B cell (primary cell): ENCODE results near the gene KLK6. TPM values are rescaled to one million over a fixed set of nuclear protein-coding genes. Genes with fewer than 3 reads are reported as not detected.

ENCODE experiments used
- ATAC-seq: fragments of 200-7000 bp; cut with Tn5 transposase; one replicate; pipeline ENCODE4 v1.10.0; 2021; ENCODE audit warnings: low read depth, mild to moderate bottlenecking, moderate number of reproducible peaks, moderate library complexity
- CTCF ChIA-PET: fragments of 350-600 bp; sonication (Branson Sonifier 250); formaldehyde crosslinking; loops from one replicate; lab custom pipeline; 2021; ENCODE audit warnings: antibody characterized with exemption, inconsistent platforms; lab: Charles Lee
- POLR2A ChIA-PET: fragments of 350-600 bp; sonication (Branson Sonifier 250); formaldehyde crosslinking; loops from one replicate; lab custom pipeline; 2021; ENCODE audit warnings: antibody characterized with exemption; lab: Charles Lee
- DNase-seq: peaks from one replicate; pipeline ENCODE4 v3.0.0; 2013
- H2AFZ ChIP-seq: 2 replicates; pipeline ENCODE4 v1.6.1; 2012; ENCODE audit warnings: mild to moderate bottlenecking, low read depth, low read length; ENCODE audit not compliant: insufficient read depth, poor library complexity, severe bottlenecking
- H3K27ac ChIP-seq, 2 donors: 1 replicate in 1 of 2; 2 replicates in 1 of 2; pipeline ENCODE4 v1.5.1; 2012 to 2013; ENCODE audit warnings: low read length in 2 of 2, mild to moderate bottlenecking in 2 of 2, moderate library complexity in 1 of 2
- H3K27me3 ChIP-seq, 4 experiments: fragments of 200-600 bp in 1 of 4; sonication (generic) in 1 of 4; replicated peaks in 1 of 4; 1 replicate in 2 of 4; 2 replicates in 2 of 4; pipeline versions ENCODE4 v1.6.1 to v1.7.0; 2013 to 2016; ENCODE audit warnings: low read length in 3 of 4, mild to moderate bottlenecking in 2 of 4, mixed read lengths in 1 of 4, moderate library complexity in 1 of 4; ENCODE audit not compliant: insufficient read depth in 4 of 4, control insufficient read depth in 3 of 4; ENCODE audit errors: control extremely low read depth in 1 of 4
- H3K36me3 ChIP-seq, 2 experiments: replicated peaks in 1 of 2; 1 replicate in 1 of 2; 2 replicates in 1 of 2; pipeline versions ENCODE4 v1.6.1 to v1.7.1; 2013; ENCODE audit warnings: low read length in 1 of 2; ENCODE audit not compliant: insufficient read depth in 2 of 2, control insufficient read depth in 1 of 2; ENCODE audit errors: control extremely low read depth in 1 of 2, extremely low read depth in 1 of 2
- H3K4me1 ChIP-seq, 2 donors: fragments of 200-600 bp in 1 of 2; sonication (generic) in 1 of 2; 1 replicate in 1 of 2; 2 replicates in 1 of 2; pipeline versions ENCODE4 v1.5.1 to v1.6.1; 2013 to 2017; ENCODE audit warnings: low read length in 2 of 2; ENCODE audit not compliant: control insufficient read depth in 2 of 2, insufficient read depth in 2 of 2
- H3K4me2 ChIP-seq: replicated peaks from 2 replicates; pipeline ENCODE3; 2012; ENCODE audit warnings: mild to moderate bottlenecking, low read depth, low read length; ENCODE audit not compliant: poor library complexity, severe bottlenecking
- H3K4me3 ChIP-seq, 5 experiments: fragments of 200-600 bp in 1 of 5; sonication (generic) in 1 of 5; 1 replicate in 3 of 5; 2 replicates in 2 of 5; pipeline versions ENCODE4 v1.5.1 to v1.7.0; 2011 to 2016; ENCODE audit warnings: low read length in 4 of 5, mild to moderate bottlenecking in 4 of 5, low read depth in 2 of 5, control low read depth in 1 of 5, moderate library complexity in 1 of 5; ENCODE audit not compliant: insufficient read depth in 1 of 5; ENCODE audit errors: control extremely low read depth in 1 of 5, extremely low read depth in 1 of 5
- H3K79me2 ChIP-seq: fragments of 200-600 bp; sonication (generic); one replicate; pipeline ENCODE4 v1.6.0; 2016; ENCODE audit warnings: low read length; ENCODE audit not compliant: control insufficient read depth, insufficient read depth
- H3K9ac ChIP-seq: fragments of 200-600 bp; sonication (generic); 2 replicates; pipeline ENCODE4 v1.6.1; 2017; ENCODE audit warnings: mild to moderate bottlenecking, low read length, moderate library complexity
- H3K9me3 ChIP-seq, 3 donors: one replicate each; pipeline versions ENCODE4 v1.6.1 to v1.7.1; 2013; ENCODE audit warnings: low read length in 2 of 3; ENCODE audit not compliant: control insufficient read depth in 2 of 3, insufficient read depth in 1 of 3; ENCODE audit errors: control extremely low read depth in 1 of 3
- H4K20me1 ChIP-seq: 2 replicates; pipeline ENCODE4 v1.6.0; 2012; ENCODE audit warnings: mild to moderate bottlenecking, low read length; ENCODE audit not compliant: insufficient read depth, control insufficient read depth, poor library complexity, severe bottlenecking
- H3K27ac Mint-ChIP-seq: one replicate; pipeline ENCODE4 v1.8.0; 2021; ENCODE audit warnings: mixed read lengths
- H3K27me3 Mint-ChIP-seq: one replicate; pipeline ENCODE4 v1.8.0; 2021; ENCODE audit warnings: mixed read lengths
- H3K4me1 Mint-ChIP-seq: one replicate; pipeline ENCODE4 v1.8.0; 2021; ENCODE audit warnings: mixed read lengths
- H3K4me3 Mint-ChIP-seq: one replicate; pipeline ENCODE4 v1.8.0; 2021; ENCODE audit warnings: mixed read lengths
- H3K9me3 Mint-ChIP-seq: one replicate; pipeline ENCODE4 v1.8.0; 2022; ENCODE audit warnings: mixed read lengths; ENCODE audit not compliant: insufficient read depth
- EZH2 ChIP-seq: IDR thresholded peaks from 2 replicates; pipeline ENCODE4 v1.6.1; 2012; ENCODE audit warnings: borderline replicate concordance, low read depth, mild to moderate bottlenecking, moderate library complexity, low read length; ENCODE audit not compliant: insufficient read depth, poor library complexity, severe bottlenecking
- WGBS: methylation state at CpG from one replicate; pipeline ENCODE4 v1.1.5; 2013; ENCODE audit warnings: missing lambda C conversion rate; ENCODE audit not compliant: insufficient coverage; 5-methylcytosine and 5-hydroxymethylcytosine counted together
- intact Hi-C: fragments of 100-400 bp; cut with micrococcal nuclease; formaldehyde crosslinking; loops from one replicate; pipeline ENCODE4 v1.10.0; 2022
- polyA plus RNA-seq: library from polyadenylated mRNA; depleted of rRNA; stranded (reverse); fragments of >200 nt; gene quantifications from 2 replicates; pipeline ENCODE4 v1.2.3, GENCODE V29; 2012
- total RNA-seq, 2 donors: library from RNA; stranded (reverse); fragments of 120-200 nt in 1 of 2; gene quantifications; 1 replicate in 1 of 2; 2 replicates in 1 of 2; pipeline versions ENCODE4 v1.2.3 to v1.2.4, GENCODE V29; 2013 to 2022
- TF ChIP-seq, protein P1 (sequence below): fragments of 200-600 bp; IDR thresholded peaks from one replicate; pipeline ENCODE4 v1.8.0; 2022; ENCODE audit warnings: antibody characterized with exemption, mild to moderate bottlenecking

Gene KLK6
- total and polyA plus RNA-seq, 2 donors (not counting 1 experiment from before 2014, with no cell fraction given): not detected

DNA sequence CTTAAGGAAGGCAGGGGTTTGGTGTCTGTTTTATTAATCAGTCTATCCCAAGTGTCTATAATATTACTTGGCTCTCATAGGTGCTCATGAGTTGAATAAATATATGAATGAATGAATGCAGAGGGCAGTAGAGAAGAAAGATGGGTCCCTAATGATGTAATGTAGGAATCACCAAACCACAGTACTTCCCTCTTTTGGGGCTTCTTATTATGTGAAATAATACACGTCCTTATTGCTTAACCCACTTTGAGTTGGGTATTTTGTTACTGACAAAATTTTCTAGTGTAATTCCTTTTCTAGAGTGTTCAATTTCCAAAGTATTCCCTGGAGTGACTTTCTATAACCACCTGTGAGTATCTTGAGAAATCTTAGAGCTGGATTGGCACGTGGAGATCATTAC, 29.8 kb downstream of the KLK6 start:
- Histone ChIP-seq H3K79me2 (no peaks in the 10 kb centered on the region), H3K4me1 (no peaks in the 10 kb centered on the region), H3K36me3 (no peaks in the 10 kb centered on the region), H3K4me3 (no peak overlapping the region), H3K9ac (no peak overlapping the region), H3K4me2 (no peak overlapping the region), H3K27me3 (no peaks in the 10 kb centered on the region), H4K20me1 (no peaks in the 10 kb centered on the region), H3K9me3 (peaks cover 3 to 9% (median 6%) of the 10 kb centered on the region in 3 donors), H3K27ac (no peak overlapping the region), H2AFZ (no peak overlapping the region)
- TF ChIP-seq, protein P1, sequence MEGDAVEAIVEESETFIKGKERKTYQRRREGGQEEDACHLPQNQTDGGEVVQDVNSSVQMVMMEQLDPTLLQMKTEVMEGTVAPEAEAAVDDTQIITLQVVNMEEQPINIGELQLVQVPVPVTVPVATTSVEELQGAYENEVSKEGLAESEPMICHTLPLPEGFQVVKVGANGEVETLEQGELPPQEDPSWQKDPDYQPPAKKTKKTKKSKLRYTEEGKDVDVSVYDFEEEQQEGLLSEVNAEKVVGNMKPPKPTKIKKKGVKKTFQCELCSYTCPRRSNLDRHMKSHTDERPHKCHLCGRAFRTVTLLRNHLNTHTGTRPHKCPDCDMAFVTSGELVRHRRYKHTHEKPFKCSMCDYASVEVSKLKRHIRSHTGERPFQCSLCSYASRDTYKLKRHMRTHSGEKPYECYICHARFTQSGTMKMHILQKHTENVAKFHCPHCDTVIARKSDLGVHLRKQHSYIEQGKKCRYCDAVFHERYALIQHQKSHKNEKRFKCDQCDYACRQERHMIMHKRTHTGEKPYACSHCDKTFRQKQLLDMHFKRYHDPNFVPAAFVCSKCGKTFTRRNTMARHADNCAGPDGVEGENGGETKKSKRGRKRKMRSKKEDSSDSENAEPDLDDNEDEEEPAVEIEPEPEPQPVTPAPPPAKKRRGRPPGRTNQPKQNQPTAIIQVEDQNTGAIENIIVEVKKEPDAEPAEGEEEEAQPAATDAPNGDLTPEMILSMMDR: no peak
- no peak for TF ChIP-seq EZH2
- intact Hi-C loops: no loop called here
- no CpG with 5 or more reads among the region's 2 CpGs for WGBS
- peaks cover 4% of the 10 kb centered on the region for H3K9me3 Mint-ChIP-seq
- peaks cover 25% of the 10 kb centered on the region for H3K27me3 Mint-ChIP-seq
- no peak overlapping the region for H3K4me3 Mint-ChIP-seq
- ChIA-PET CTCF (interaction anchor here (0.6 to 1.4 kb wide), 2 partner anchors 9 to 18 kb away, joined by 3 to 4 read pairs; no protein-coding TSS in a partner anchor), POLR2A (no interaction called here)
- DNase-seq (no peak), ATAC-seq (no peak)
- H3K4me1 Mint-ChIP-seq: no peaks in the 10 kb centered on the region
- no peak overlapping the region for H3K27ac Mint-ChIP-seq

DNA sequence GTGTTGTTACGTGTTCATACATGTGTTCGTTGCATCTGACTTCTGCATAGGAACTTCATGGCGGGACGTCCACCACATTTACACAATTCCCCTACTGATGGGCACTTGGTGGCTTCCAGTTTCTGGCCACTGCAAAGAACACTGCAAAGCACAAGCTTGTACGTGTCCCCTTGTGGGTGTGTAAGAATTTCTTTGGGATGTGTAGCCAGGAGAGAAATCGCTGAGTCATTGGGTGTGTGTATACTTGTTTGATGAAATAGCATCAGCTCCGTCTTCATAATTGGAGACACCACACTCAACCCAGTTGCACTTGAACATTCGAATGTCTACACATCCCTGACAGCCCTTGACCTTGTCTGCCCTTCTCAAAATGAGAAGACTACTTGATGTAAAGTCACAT, 35.8 kb downstream of the KLK6 start:
- no peak overlapping the region for H3K27ac ChIP-seq
- Mint-ChIP-seq H3K9me3 (no peaks in the 10 kb centered on the region), H3K27ac (no peak overlapping the region), H3K4me3 (no peak overlapping the region), H3K4me1 (peaks cover 2% of the 10 kb centered on the region), H3K27me3 (peaks cover 30% of the 10 kb centered on the region)
- H3K9me3 ChIP-seq: peaks cover 0 to 4% (median 0%) of the 10 kb centered on the region in 3 donors
- no peak overlapping the region for H2AFZ ChIP-seq
- H3K36me3 ChIP-seq: no peaks in the 10 kb centered on the region
- CTCF ChIA-PET: interaction anchor here (0.6 to 1.1 kb wide), 2 partner anchors 16 to 264 kb away, joined by 3 read pairs; no protein-coding TSS in a partner anchor
- ATAC-seq (no peak), DNase-seq (no peak)
- no peaks in the 10 kb centered on the region for H4K20me1 ChIP-seq
- TF ChIP-seq EZH2: no peak
- TF ChIP-seq, protein P1: no peak
- H3K9ac ChIP-seq: no peak overlapping the region
- H3K4me1 ChIP-seq: no peaks in the 10 kb centered on the region
- no peak overlapping the region for H3K4me3 ChIP-seq
- POLR2A ChIA-PET: no interaction called here
- 94% methylated on average over 2 of the region's 8 CpGs for WGBS
- H3K79me2 ChIP-seq: no peaks in the 10 kb centered on the region
- H3K4me2 ChIP-seq: no peak overlapping the region
- peaks cover 0 to 10% (median 6%) of the 10 kb centered on the region in 4 experiments for H3K27me3 ChIP-seq
- intact Hi-C loops: no loop called here
